WTC11 (cell line): ENCODE results near the gene MYCBP. TPM values are rescaled to one million over a fixed set of nuclear protein-coding genes. Genes with fewer than 3 reads are reported as not detected.

ENCODE experiments used
- ATAC-seq: fragments of 200-7000 bp; cut with Tn5 transposase; 2 replicates; pipeline ENCODE4 v1.10.0; 2021; ENCODE audit warnings: mild to moderate bottlenecking, moderate library complexity
- CTCF ChIA-PET: fragments of 300-600 bp; sonication (Branson Sonifier 250); formaldehyde crosslinking; loops from one replicate; lab custom pipeline; 2021; ENCODE audit warnings: antibody characterized with exemption; lab: Charles Lee
- POLR2A ChIA-PET: fragments of 350-600 bp; sonication (Branson Sonifier 250); formaldehyde crosslinking; loops from one replicate; lab custom pipeline; 2021; ENCODE audit warnings: antibody characterized with exemption; lab: Charles Lee
- DNase-seq: peaks from one replicate; pipeline ENCODE4 v3.0.0; 2021; ENCODE audit warnings: low spot score
- H3K27ac Mint-ChIP-seq: 2 replicates; pipeline ENCODE4 v1.8.0; 2021; ENCODE audit warnings: mixed read lengths
- H3K27me3 Mint-ChIP-seq: 2 replicates; pipeline ENCODE4 v1.8.0; 2021; ENCODE audit warnings: low read depth, mild to moderate bottlenecking, moderate library complexity, mixed read lengths
- H3K36me3 Mint-ChIP-seq: 2 replicates; pipeline ENCODE4 v1.8.0; 2021; ENCODE audit warnings: mixed read lengths
- H3K4me1 Mint-ChIP-seq: 2 replicates; pipeline ENCODE4 v1.8.0; 2022; ENCODE audit warnings: mixed read lengths
- H3K4me3 Mint-ChIP-seq: 2 replicates; pipeline ENCODE4 v1.8.0; 2021; ENCODE audit warnings: mild to moderate bottlenecking, moderate library complexity, mixed read lengths
- H3K9me3 Mint-ChIP-seq: 2 replicates; pipeline ENCODE4 v1.8.0; 2021; ENCODE audit warnings: mixed read lengths
- ESRRA ChIP-seq: sonication (generic); formaldehyde crosslinking; IDR thresholded peaks from 2 replicates; pipeline ENCODE4 v1.8.1; 2022; ENCODE audit warnings: mild to moderate bottlenecking, missing genetic modification reagents, borderline replicate concordance
- FOXK1 ChIP-seq: sonication (generic); formaldehyde crosslinking; IDR thresholded peaks from 2 replicates; pipeline ENCODE4 v1.8.0; 2022; ENCODE audit warnings: mild to moderate bottlenecking, moderate library complexity, missing genetic modification reagents
- JUN ChIP-seq: sonication (generic); formaldehyde crosslinking; IDR thresholded peaks from 2 replicates; pipeline ENCODE4 v1.8.0; 2023; ENCODE audit warnings: mild to moderate bottlenecking, missing genetic modification reagents
- MXD4 ChIP-seq: fragments of 250-450 bp; sonication (Bioruptor Pico); IDR thresholded peaks from 2 replicates; pipeline ENCODE4 v1.8.0; 2021; ENCODE audit warnings: mild to moderate bottlenecking, moderate library complexity, borderline replicate concordance
- NFYB ChIP-seq: sonication (generic); formaldehyde crosslinking; conservative IDR thresholded peaks from 2 replicates; pipeline ENCODE4 v1.8.0; 2022; ENCODE audit warnings: low read depth, missing genetic modification reagents
- NR3C1 ChIP-seq: sonication (generic); formaldehyde crosslinking; conservative IDR thresholded peaks from 2 replicates; pipeline ENCODE4 v1.8.1; 2023; ENCODE audit warnings: low read depth, mild to moderate bottlenecking, missing genetic modification reagents
- ZNF121 ChIP-seq: sonication (generic); formaldehyde crosslinking; IDR thresholded peaks from 2 replicates; pipeline ENCODE4 v1.8.0; 2023; ENCODE audit warnings: missing genetic modification reagents
- ZNF263 ChIP-seq: sonication (generic); formaldehyde crosslinking; IDR thresholded peaks from 2 replicates; pipeline ENCODE4 v1.8.1; 2022; ENCODE audit warnings: low read depth, mild to moderate bottlenecking, moderate library complexity, missing genetic modification reagents
- total RNA-seq: library from RNA; stranded (reverse); gene quantifications from 3 replicates; pipeline ENCODE4 v1.2.3, GENCODE V29; 2021
- TF ChIP-seq, protein P1 (sequence below): sonication (generic); formaldehyde crosslinking; IDR thresholded peaks from 2 replicates; pipeline ENCODE4 v1.8.1; 2023; ENCODE audit warnings: mild to moderate bottlenecking, moderate library complexity, missing genetic modification reagents
- TF ChIP-seq, protein P2 (sequence below): sonication (generic); formaldehyde crosslinking; IDR thresholded peaks from 2 replicates; pipeline ENCODE4 v1.8.0; 2022; ENCODE audit warnings: mild to moderate bottlenecking, missing genetic modification reagents
- TF ChIP-seq, protein P3 (sequence below): sonication (generic); formaldehyde crosslinking; IDR thresholded peaks from 2 replicates; pipeline ENCODE4 v1.8.1; 2023; ENCODE audit warnings: mild to moderate bottlenecking, missing genetic modification reagents, borderline replicate concordance
- TF ChIP-seq, protein P4 (sequence below): sonication (generic); formaldehyde crosslinking; IDR thresholded peaks from 2 replicates; pipeline ENCODE4 v1.8.0; 2022; ENCODE audit warnings: missing genetic modification reagents
- TF ChIP-seq, protein P5 (sequence below): fragments of 250-450 bp; sonication (Bioruptor Pico); IDR thresholded peaks from 2 replicates; pipeline ENCODE4 v1.9.0; 2021; ENCODE audit warnings: mild to moderate bottlenecking, borderline replicate concordance
- TF ChIP-seq, protein P6 (sequence below): sonication (generic); formaldehyde crosslinking; IDR thresholded peaks from 2 replicates; pipeline ENCODE4 v1.8.1; 2022; ENCODE audit warnings: mild to moderate bottlenecking, moderate library complexity, missing genetic modification reagents
- TF ChIP-seq, protein P7 (sequence below): sonication (generic); formaldehyde crosslinking; IDR thresholded peaks from 2 replicates; pipeline ENCODE4 v1.8.0; 2022; ENCODE audit warnings: mild to moderate bottlenecking, missing genetic modification reagents

Gene MYCBP
- total RNA-seq, 1 experiment from 2014 or later = 31.4 TPM

DNA sequence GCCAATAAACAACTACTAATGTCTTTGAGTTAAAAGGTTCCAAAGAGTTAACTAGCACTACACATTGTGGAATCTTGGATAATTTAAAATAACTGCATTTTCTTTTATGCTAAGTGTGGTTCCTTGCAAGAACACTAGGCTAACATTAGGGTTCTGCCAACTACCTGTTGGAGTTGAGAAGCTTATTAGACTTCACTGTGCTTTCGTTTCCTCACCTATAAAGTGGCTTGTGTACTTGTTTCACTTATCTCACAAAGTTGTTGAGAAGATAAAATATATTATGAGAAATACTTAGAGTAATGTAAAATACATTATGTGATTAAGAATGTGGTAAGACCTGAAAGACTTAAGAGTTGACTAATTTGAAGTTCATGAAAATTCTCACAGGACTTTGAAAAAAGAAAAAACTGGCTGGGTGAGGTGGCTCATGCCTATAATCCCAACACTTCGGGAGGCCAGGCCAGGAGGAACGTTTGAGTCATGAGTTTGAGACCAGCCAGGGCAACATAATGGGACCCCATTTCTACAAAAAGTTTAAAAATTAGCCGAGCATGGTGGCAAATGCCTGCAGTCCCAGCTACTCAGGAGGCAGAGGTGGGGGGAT, 7.9 kb downstream of the MYCBP start:
- no peak for DNase-seq
- CTCF ChIA-PET = interaction anchor here (1.7 kb wide), 1 partner anchor 99 kb away, joined by 4 read pairs; no protein-coding TSS in a partner anchor
- H3K27ac Mint-ChIP-seq = no peak overlapping the region
- no peaks in the 10 kb centered on the region for H3K27me3 Mint-ChIP-seq
- no peak overlapping the region for H3K4me3 Mint-ChIP-seq
- peaks cover 4% of the 10 kb centered on the region; the same call in 1 of the 2 replicates for H3K36me3 Mint-ChIP-seq
- H3K9me3 Mint-ChIP-seq = no peaks in the 10 kb centered on the region
- no peak for ATAC-seq
- TF ChIP-seq NR3C1 (CRISPR knock-in tag) (no peak), FOXK1 (no peak)
- H3K4me1 Mint-ChIP-seq = peaks cover 7% of the 10 kb centered on the region; the same call in 1 of the 2 replicates
- POLR2A ChIA-PET = no interaction called here

DNA sequence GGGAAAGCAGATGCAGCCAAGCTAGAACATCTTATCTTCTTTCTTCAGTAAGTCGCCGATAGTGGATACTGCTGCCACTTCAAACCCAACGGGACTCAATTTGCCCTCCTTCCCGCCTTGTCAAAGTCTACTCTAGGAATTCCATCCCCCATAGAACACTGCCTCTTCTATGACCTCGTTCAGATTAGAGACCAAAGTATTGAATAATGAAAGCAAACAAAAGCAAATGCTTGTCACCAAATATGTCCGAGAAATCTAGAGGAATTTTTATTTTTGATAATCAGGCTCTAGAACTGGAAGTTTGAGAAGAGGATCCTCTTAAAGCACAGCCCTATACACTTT, 12.7 kb downstream of the MYCBP start:
- H3K27me3 Mint-ChIP-seq = no peaks in the 10 kb centered on the region
- ChIA-PET POLR2A (no interaction called here), CTCF (interaction anchor here (1.0 to 1.6 kb wide), 2 partner anchors 104 to 238 kb away, joined by 3 to 4 read pairs; no protein-coding TSS in a partner anchor)
- DNase-seq (no peak), ATAC-seq (no peak)
- peaks cover 18% of the 10 kb centered on the region for H3K4me1 Mint-ChIP-seq
- H3K4me3 Mint-ChIP-seq = peak overlapping the region; percentile 92
- no peak overlapping the region for H3K27ac Mint-ChIP-seq
- no peaks in the 10 kb centered on the region for H3K9me3 Mint-ChIP-seq
- peaks cover 5% of the 10 kb centered on the region for H3K36me3 Mint-ChIP-seq
- TF ChIP-seq, protein P1, sequence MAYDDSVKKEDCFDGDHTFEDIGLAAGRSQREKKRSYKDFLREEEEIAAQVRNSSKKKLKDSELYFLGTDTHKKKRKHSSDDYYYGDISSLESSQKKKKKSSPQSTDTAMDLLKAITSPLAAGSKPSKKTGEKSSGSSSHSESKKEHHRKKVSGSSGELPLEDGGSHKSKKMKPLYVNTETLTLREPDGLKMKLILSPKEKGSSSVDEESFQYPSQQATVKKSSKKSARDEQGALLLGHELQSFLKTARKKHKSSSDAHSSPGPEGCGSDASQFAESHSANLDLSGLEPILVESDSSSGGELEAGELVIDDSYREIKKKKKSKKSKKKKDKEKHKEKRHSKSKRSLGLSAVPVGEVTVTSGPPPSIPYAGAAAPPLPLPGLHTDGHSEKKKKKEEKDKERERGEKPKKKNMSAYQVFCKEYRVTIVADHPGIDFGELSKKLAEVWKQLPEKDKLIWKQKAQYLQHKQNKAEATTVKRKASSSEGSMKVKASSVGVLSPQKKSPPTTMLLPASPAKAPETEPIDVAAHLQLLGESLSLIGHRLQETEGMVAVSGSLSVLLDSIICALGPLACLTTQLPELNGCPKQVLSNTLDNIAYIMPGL = no peak
- TF ChIP-seq, protein P2, sequence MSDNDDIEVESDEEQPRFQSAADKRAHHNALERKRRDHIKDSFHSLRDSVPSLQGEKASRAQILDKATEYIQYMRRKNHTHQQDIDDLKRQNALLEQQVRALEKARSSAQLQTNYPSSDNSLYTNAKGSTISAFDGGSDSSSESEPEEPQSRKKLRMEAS (CRISPR knock-in tag) = no peak
- TF ChIP-seq, protein P3, sequence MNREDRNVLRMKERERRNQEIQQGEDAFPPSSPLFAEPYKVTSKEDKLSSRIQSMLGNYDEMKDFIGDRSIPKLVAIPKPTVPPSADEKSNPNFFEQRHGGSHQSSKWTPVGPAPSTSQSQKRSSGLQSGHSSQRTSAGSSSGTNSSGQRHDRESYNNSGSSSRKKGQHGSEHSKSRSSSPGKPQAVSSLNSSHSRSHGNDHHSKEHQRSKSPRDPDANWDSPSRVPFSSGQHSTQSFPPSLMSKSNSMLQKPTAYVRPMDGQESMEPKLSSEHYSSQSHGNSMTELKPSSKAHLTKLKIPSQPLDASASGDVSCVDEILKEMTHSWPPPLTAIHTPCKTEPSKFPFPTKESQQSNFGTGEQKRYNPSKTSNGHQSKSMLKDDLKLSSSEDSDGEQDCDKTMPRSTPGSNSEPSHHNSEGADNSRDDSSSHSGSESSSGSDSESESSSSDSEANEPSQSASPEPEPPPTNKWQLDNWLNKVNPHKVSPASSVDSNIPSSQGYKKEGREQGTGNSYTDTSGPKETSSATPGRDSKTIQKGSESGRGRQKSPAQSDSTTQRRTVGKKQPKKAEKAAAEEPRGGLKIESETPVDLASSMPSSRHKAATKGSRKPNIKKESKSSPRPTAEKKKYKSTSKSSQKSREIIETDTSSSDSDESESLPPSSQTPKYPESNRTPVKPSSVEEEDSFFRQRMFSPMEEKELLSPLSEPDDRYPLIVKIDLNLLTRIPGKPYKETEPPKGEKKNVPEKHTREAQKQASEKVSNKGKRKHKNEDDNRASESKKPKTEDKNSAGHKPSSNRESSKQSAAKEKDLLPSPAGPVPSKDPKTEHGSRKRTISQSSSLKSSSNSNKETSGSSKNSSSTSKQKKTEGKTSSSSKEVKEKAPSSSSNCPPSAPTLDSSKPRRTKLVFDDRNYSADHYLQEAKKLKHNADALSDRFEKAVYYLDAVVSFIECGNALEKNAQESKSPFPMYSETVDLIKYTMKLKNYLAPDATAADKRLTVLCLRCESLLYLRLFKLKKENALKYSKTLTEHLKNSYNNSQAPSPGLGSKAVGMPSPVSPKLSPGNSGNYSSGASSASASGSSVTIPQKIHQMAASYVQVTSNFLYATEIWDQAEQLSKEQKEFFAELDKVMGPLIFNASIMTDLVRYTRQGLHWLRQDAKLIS (CRISPR knock-in tag) = no peak
- TF ChIP-seq MXD4 (CRISPR knock-in tag) (no peak), ZNF263 (CRISPR knock-in tag) (no peak), ESRRA (CRISPR knock-in tag) (no peak), ZNF121 (CRISPR knock-in tag) (no peak), NFYB (no peak), JUN (CRISPR knock-in tag) (no peak)
- TF ChIP-seq, protein P4, sequence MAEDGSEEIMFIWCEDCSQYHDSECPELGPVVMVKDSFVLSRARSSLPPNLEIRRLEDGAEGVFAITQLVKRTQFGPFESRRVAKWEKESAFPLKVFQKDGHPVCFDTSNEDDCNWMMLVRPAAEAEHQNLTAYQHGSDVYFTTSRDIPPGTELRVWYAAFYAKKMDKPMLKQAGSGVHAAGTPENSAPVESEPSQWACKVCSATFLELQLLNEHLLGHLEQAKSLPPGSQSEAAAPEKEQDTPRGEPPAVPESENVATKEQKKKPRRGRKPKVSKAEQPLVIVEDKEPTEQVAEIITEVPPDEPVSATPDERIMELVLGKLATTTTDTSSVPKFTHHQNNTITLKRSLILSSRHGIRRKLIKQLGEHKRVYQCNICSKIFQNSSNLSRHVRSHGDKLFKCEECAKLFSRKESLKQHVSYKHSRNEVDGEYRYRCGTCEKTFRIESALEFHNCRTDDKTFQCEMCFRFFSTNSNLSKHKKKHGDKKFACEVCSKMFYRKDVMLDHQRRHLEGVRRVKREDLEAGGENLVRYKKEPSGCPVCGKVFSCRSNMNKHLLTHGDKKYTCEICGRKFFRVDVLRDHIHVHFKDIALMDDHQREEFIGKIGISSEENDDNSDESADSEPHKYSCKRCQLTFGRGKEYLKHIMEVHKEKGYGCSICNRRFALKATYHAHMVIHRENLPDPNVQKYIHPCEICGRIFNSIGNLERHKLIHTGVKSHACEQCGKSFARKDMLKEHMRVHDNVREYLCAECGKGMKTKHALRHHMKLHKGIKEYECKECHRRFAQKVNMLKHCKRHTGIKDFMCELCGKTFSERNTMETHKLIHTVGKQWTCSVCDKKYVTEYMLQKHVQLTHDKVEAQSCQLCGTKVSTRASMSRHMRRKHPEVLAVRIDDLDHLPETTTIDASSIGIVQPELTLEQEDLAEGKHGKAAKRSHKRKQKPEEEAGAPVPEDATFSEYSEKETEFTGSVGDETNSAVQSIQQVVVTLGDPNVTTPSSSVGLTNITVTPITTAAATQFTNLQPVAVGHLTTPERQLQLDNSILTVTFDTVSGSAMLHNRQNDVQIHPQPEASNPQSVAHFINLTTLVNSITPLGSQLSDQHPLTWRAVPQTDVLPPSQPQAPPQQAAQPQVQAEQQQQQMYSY = no peak
- TF ChIP-seq, protein P5, sequence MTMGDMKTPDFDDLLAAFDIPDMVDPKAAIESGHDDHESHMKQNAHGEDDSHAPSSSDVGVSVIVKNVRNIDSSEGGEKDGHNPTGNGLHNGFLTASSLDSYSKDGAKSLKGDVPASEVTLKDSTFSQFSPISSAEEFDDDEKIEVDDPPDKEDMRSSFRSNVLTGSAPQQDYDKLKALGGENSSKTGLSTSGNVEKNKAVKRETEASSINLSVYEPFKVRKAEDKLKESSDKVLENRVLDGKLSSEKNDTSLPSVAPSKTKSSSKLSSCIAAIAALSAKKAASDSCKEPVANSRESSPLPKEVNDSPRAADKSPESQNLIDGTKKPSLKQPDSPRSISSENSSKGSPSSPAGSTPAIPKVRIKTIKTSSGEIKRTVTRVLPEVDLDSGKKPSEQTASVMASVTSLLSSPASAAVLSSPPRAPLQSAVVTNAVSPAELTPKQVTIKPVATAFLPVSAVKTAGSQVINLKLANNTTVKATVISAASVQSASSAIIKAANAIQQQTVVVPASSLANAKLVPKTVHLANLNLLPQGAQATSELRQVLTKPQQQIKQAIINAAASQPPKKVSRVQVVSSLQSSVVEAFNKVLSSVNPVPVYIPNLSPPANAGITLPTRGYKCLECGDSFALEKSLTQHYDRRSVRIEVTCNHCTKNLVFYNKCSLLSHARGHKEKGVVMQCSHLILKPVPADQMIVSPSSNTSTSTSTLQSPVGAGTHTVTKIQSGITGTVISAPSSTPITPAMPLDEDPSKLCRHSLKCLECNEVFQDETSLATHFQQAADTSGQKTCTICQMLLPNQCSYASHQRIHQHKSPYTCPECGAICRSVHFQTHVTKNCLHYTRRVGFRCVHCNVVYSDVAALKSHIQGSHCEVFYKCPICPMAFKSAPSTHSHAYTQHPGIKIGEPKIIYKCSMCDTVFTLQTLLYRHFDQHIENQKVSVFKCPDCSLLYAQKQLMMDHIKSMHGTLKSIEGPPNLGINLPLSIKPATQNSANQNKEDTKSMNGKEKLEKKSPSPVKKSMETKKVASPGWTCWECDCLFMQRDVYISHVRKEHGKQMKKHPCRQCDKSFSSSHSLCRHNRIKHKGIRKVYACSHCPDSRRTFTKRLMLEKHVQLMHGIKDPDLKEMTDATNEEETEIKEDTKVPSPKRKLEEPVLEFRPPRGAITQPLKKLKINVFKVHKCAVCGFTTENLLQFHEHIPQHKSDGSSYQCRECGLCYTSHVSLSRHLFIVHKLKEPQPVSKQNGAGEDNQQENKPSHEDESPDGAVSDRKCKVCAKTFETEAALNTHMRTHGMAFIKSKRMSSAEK (CRISPR knock-in tag) = no peak
- TF ChIP-seq, protein P6, sequence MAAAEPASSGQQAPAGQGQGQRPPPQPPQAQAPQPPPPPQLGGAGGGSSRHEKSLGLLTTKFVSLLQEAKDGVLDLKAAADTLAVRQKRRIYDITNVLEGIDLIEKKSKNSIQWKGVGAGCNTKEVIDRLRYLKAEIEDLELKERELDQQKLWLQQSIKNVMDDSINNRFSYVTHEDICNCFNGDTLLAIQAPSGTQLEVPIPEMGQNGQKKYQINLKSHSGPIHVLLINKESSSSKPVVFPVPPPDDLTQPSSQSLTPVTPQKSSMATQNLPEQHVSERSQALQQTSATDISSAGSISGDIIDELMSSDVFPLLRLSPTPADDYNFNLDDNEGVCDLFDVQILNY (CRISPR knock-in tag) = no peak
- TF ChIP-seq, protein P7, sequence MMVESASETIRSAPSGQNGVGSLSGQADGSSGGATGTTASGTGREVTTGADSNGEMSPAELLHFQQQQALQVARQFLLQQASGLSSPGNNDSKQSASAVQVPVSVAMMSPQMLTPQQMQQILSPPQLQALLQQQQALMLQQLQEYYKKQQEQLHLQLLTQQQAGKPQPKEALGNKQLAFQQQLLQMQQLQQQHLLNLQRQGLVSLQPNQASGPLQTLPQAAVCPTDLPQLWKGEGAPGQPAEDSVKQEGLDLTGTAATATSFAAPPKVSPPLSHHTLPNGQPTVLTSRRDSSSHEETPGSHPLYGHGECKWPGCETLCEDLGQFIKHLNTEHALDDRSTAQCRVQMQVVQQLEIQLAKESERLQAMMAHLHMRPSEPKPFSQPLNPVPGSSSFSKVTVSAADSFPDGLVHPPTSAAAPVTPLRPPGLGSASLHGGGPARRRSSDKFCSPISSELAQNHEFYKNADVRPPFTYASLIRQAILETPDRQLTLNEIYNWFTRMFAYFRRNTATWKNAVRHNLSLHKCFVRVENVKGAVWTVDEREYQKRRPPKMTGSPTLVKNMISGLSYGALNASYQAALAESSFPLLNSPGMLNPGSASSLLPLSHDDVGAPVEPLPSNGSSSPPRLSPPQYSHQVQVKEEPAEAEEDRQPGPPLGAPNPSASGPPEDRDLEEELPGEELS (CRISPR knock-in tag) = no peak
